ENCODE results near the gene ANKRD28.
"Not testable (repeated sequence)": the region's sequence is repeated elsewhere in the genome, so short reads cannot be mapped to it uniquely, and the experiment has no call there.

ANKRD28 gene

GRCh38 chr3:15797642-15798303 is at the start of gene ANKRD28:
ANKRD28 (minus strand) TSS chr3:15797979; CDS start chr3:15796521, 1,458 bp downstream.
- no peak for DNase-seq

DNA sequence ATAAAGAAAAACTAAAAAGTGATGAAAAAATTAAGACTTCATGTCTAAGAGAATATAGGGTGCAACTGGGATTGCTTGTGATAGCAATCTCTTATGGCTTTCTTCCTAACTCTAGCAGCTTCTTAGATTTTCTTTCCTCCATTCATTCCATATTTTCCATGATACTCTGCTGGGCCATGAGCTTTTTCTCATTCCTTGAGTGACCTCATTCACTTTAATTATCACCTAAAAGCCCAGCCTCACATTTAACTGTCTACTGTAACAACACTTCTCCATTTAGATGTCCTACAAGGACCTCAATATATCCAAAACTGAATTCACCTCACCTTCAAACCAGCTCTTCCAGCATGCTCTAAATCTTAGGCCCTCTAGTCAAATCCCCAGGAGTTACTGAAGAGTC is 49.5 kb upstream of the ANKRD28 start:
- no peak for DNase-seq

DNA sequence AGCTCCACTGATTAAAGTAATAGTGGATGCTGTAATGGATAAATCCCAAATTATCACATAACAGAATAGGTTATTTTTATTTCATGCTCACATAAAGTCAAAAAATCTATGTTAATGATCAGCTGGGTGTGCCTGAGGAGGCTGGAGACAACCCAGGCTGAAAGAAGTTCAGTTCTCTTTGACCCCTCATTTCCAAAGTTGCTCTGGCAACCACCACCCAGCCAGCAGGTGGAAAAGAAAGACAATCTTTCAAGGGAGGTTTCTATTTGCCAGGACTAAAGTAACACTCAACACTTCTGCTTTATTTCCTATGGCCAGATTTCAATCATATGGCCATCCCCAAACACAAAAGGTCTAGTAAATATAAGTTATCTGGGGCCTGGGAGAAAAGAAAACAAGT is 48.8 kb upstream of the ANKRD28 start:
- DNase-seq, result no peak

DNA sequence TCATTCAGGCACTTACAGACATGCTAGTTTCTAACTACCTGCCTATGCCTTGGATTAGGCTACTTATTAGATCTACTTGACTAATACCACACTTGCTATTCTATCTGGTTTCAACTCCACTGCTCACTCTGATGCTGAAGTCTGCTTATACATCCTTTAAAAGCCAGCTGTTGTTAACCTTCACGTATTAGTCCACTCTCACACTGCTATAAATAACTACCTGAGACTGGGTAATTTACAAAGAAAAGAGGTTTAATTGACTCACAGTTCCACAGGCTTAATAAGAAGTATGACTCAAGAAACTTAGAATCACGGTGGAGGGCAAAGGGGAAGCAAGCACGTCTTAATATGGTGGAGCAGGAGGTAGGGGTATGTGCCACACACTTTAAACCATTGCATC is 47.7 kb upstream of the ANKRD28 start:
- DNase-seq, result no peak

GRCh38 chr3:15844889-15845288 is 47.1 kb upstream of the ANKRD28 start:
- DNase-seq, result no peak

DNA sequence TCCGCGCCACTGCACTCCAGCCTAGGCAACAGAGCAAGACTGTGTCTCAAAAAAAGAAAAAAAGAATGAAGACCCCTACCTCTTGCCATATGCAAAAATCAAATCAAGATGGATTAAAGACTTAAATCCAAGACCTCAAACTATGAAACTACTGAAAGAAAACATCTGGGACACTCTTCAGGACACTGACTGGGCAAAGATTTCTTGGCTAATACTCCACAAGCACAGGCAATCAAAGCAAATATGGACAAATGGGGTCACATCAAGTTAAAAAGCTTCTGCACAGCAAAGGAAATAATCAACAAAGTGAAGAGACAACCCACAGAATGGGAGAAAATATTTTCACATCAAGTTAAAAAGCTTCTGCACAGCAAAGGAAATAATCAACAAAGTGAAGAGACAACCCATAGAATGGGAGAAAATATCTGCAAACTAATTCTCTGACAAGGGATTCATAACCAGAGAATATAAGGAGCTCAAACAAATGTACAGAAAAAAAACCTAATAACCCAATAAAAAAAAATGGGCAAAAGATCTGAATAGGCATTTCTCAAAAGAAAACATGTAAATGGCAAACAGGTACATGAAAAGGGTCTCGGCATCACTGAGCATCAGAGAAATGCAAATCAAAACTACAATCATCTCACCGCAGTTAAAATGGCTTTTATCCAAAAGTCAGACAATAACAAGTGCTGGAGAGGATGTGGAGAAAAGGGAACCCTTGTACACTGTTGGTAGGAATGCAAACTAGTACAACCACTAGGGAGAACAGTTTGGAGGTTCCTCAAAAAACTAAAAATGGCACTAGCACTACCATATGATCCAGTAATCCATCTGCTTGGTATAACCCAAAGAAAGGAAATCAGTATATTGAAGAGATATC is 43.6 kb upstream of the ANKRD28 start:
- not testable (repeated sequence) for DNase-seq

GRCh38 chr3:15839568-15839967 is 41.8 kb upstream of the ANKRD28 start:
- DNase-seq, result no peak

DNA sequence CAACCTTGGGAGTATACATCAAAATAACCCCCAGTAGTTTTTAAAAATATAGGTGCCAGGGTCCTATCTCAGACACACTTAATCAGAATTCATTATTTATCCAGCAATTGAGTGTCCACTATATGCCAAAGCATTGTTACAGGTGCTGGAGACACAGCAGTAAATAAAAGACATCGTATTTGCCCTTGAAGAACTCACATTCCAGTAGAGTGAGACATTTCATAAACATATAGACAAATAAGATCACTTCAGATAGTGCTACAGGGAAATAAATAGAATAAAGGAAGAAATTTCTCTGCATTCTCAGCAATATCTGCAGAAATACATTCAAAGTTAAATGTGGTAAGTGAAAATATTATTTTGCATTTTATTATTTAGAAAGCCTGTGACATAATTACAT is 34.1 kb upstream of the ANKRD28 start:
- no peak for DNase-seq

GRCh38 chr3:15825016-15825415 is 27.2 kb upstream of the ANKRD28 start:
- DNase-seq, result no peak

GRCh38 chr3:15823092-15823491 is 25.3 kb upstream of the ANKRD28 start:
- DNase-seq, result no peak

DNA sequence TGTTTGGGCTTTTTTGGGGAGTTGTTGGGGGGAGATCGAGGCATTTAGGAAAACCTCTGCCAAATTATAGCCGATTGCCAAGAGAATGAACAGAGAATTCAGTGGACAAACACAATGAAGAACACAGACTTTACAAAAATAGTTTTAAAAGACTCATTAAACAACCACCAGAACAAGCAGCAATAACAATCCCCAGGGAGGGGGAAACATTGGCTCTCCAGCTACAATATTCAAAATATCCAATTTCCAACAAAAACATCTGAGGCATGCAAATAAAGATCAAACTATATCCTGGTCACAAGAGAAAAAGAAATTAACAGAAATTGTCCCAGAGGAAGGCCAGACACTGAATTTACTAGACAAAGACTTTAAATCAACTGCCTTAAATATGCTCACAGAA is 24.5 kb upstream of the ANKRD28 start:
- DNase-seq, result no peak

GRCh38 chr3:15820911-15821310 is 23.1 kb upstream of the ANKRD28 start:
- no peak for DNase-seq

- no peak for DNase-seq
These were observed 21.8 kb upstream of the ANKRD28 start for GRCh38 chr3:15819576-15819975.

GRCh38 chr3:15819043-15819442 is 21.3 kb upstream of the ANKRD28 start:
- no peak for DNase-seq

GRCh38 chr3:15815696-15816095 is 17.9 kb upstream of the ANKRD28 start:
- no peak for DNase-seq

DNA sequence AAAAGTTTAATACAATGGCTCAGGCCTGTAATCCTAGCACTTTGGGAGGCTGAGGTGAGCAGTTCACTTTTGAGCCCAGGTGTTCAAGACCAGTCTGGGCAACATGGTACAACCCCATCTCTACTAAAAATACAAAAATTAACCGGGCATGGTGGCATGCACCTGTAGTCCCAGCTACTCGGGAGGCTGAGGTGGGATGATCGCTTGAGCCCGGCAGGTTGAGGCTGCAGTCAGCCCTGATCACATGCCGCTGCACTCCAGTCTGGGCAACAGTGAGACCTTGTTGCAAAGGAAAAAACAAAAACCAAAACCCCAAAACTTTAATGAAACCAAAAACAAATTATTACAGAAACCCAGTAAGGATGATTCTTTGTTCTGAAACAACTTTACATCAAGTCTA is 15.3 kb upstream of the ANKRD28 start:
- not testable (repeated sequence) for DNase-seq

- no peak for DNase-seq
These were observed 14.4 kb upstream of the ANKRD28 start for GRCh38 chr3:15812183-15812582.

GRCh38 chr3:15810702-15811101 is 12.9 kb upstream of the ANKRD28 start:
- DNase-seq, result no peak

- no peak for DNase-seq
These were observed 11.5 kb upstream of the ANKRD28 start for GRCh38 chr3:15809313-15809712.

DNA sequence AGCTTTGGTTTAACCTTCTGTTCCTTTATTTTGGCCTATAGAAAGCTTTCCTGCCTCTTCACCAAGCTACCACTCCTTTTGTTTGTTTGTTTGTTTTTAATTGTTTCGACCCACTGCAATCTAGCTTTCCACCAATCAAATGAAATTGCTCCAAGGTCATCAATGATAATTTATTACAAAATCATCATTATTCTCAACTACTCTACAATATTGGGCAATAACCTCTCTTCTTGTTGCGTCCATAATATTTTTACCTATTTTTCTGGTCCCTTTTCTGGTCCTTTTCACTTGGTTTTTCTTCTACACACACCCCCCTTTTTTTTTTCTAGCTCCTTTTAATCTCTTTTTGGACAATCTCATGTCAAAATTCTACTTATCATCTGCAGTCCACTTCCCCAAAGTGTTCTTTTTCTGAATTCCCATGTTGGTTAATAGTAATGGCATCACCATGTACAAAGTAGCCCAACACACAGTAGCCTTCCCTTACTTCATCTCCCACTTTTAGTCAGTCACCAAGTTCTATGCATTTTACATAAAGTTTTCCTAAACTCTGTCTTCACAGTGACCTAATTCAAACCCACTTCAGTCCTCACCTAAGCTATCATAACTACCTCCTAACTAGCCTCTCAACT is 11.0 kb upstream of the ANKRD28 start:
- no peak for DNase-seq

GRCh38 chr3:15805756-15806266 is 8.0 kb upstream of the ANKRD28 start:
- no peak for DNase-seq

GRCh38 chr3:15804553-15805095 is 6.8 kb upstream of the ANKRD28 start:
- no peak for DNase-seq

- no peak for DNase-seq
These were observed 6.1 kb upstream of the ANKRD28 start for GRCh38 chr3:15803921-15804320.

All from NCI-H774 (cell line).